Stimulated activated CD4-positive, alpha-beta T cell treated with anti-CD3 and anti-CD28 coated beads, Interleukin-2, amount 100 ng/mL, for 24 hours (primary cell): Measurements from ENCODE around the gene CMSS1.
"Not testable (repeated sequence)": the region's sequence is repeated elsewhere in the genome, so short reads cannot be mapped to it uniquely, and the experiment has no call there.

Experiments
- DNase-seq, 2 donors: peaks; one replicate each; pipeline ENCODE4 v3.0.0-alpha.2; 2020

CMSS1 gene

GRCh38 chr3:100209169-100209568, 391.5 kb downstream of the CMSS1 start:
- DNase-seq = no peak

GRCh38 chr3:100209948-100210771, 392.5 kb downstream of the CMSS1 start:
- DNase-seq = no peak

GRCh38 chr3:100210772-100211135, 393.1 kb downstream of the CMSS1 start:
- no peak for DNase-seq

GRCh38 chr3:100213891-100214573, 396.4 kb downstream of the CMSS1 start:
- DNase-seq = no peak

- no peak for DNase-seq
Observed at GRCh38 chr3:100214574-100214964, 396.9 kb downstream of the CMSS1 start.

GRCh38 chr3:100216713-100217112, 399.1 kb downstream of the CMSS1 start:
- no peak for DNase-seq

GRCh38 chr3:100221159-100221558, 403.5 kb downstream of the CMSS1 start:
- DNase-seq = no peak

GRCh38 chr3:100225193-100225592, 407.5 kb downstream of the CMSS1 start:
- no peak for DNase-seq

GRCh38 chr3:100225883-100226282, 408.2 kb downstream of the CMSS1 start:
- no peak for DNase-seq

GRCh38 chr3:100226712-100227429, 409.2 kb downstream of the CMSS1 start:
- no peak for DNase-seq

- DNase-seq = no peak
Observed at GRCh38 chr3:100227511-100227921, 409.9 kb downstream of the CMSS1 start.

GRCh38 chr3:100228247-100228646, 410.6 kb downstream of the CMSS1 start:
- DNase-seq = no peak

- DNase-seq = not testable (repeated sequence)
Observed at GRCh38 chr3:100229188-100229587, 411.5 kb downstream of the CMSS1 start.

- DNase-seq = no peak
Observed at GRCh38 chr3:100230710-100231109, 413.0 kb downstream of the CMSS1 start.
